ENCODE results near the gene N4BP2L2. TPM values are rescaled to one million over a fixed set of nuclear protein-coding genes. Genes with fewer than 3 reads are reported as not detected.

Gene N4BP2L2
- total and polyA plus RNA-seq, 2 of the 13 experiments (the other 11 are each of a cell fraction or from before 2014, with no cell fraction given) = 58.9 to 81.2 TPM

DNA sequence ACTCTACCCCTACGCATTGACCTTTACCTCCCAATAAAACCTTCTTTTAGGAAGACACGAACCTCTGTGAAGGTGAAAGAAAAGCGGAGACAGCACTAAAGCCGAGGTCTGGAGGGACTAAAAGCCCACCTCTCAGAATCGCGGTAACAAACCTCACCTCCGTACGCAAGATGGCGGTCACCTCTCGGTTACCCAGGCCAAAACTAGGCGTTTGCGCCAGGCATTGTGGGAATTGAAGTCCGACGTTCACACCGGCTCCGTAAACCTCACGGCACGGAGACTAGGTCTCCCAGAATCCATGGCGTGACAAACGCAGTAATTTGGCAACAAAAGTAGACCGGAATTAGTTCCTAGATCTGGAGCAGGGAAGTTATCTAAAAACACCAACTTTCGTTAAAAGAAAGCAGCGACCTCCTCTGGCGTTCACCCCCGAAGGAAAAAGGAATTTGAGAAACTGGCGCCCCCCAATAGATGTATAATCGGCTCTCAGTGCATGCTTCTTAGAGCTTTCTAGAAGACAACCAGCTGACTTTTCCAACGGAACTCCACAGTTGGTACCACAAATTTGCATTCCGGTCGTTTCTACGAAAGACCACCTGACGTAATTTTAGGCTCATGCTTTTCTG lies at the start of gene N4BP2L2 (continued):
- TF ChIP-seq, protein P1, sequence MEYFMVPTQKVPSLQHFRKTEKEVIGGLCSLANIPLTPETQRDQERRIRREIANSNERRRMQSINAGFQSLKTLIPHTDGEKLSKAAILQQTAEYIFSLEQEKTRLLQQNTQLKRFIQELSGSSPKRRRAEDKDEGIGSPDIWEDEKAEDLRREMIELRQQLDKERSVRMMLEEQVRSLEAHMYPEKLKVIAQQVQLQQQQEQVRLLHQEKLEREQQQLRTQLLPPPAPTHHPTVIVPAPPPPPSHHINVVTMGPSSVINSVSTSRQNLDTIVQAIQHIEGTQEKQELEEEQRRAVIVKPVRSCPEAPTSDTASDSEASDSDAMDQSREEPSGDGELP (IDR thresholded peaks at IDR 0.05; ENCODE audit: borderline replicate concordance, low read depth) = peak; percentile 55
- TF ChIP-seq ZFP62 (CRISPR knock-in tag; IDR thresholded peaks at IDR 0.05) (0 out of 2 replicates have a peak, but pooled peaks have one; percentile 43), ARNT (IDR thresholded peaks at IDR 0.05) (no peak), HDAC2 (CRISPR knock-in tag; IDR thresholded peaks at IDR 0.05) (no peak; the same call in 1 of the 2 replicates), PTBP1 (IDR thresholded peaks at IDR 0.05; ENCODE audit: low read depth, low read length, poor library complexity, severe bottlenecking) (no peak), CAMTA2 (CRISPR knock-in tag; IDR thresholded peaks at IDR 0.05; ENCODE audit: borderline replicate concordance) (no peak), NR2F2 (IDR thresholded peaks at IDR 0.05; ENCODE audit: borderline replicate concordance, low read depth) (no peak), ZNF737 (CRISPR knock-in tag; IDR thresholded peaks at IDR 0.05; ENCODE audit: borderline replicate concordance) (no peak), ZBTB3 (CRISPR knock-in tag; IDR thresholded peaks at IDR 0.05; ENCODE audit: borderline replicate concordance, low read depth) (no peak)
- TF ChIP-seq, protein P2, sequence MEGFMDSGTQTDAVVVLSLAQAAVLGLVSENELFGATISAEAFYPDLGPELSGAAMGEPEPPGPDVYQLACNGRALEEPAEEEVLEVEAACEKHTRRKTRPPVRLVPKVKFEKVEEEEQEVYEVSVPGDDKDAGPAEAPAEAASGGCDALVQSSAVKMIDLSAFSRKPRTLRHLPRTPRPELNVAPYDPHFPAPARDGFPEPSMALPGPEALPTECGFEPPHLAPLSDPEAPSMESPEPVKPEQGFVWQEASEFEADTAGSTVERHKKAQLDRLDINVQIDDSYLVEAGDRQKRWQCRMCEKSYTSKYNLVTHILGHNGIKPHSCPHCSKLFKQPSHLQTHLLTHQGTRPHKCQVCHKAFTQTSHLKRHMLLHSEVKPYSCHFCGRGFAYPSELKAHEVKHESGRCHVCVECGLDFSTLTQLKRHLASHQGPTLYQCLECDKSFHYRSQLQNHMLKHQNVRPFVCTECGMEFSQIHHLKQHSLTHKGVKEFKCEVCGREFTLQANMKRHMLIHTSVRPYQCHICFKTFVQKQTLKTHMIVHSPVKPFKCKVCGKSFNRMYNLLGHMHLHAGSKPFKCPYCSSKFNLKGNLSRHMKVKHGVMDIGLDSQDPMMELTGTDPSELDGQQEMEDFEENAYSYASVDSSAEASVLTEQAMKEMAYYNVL (CRISPR knock-in tag; IDR thresholded peaks at IDR 0.05; ENCODE audit: borderline replicate concordance) = 0 out of 2 replicates have a peak, but pooled peaks have one; percentile 27
- TF ChIP-seq, protein P3, sequence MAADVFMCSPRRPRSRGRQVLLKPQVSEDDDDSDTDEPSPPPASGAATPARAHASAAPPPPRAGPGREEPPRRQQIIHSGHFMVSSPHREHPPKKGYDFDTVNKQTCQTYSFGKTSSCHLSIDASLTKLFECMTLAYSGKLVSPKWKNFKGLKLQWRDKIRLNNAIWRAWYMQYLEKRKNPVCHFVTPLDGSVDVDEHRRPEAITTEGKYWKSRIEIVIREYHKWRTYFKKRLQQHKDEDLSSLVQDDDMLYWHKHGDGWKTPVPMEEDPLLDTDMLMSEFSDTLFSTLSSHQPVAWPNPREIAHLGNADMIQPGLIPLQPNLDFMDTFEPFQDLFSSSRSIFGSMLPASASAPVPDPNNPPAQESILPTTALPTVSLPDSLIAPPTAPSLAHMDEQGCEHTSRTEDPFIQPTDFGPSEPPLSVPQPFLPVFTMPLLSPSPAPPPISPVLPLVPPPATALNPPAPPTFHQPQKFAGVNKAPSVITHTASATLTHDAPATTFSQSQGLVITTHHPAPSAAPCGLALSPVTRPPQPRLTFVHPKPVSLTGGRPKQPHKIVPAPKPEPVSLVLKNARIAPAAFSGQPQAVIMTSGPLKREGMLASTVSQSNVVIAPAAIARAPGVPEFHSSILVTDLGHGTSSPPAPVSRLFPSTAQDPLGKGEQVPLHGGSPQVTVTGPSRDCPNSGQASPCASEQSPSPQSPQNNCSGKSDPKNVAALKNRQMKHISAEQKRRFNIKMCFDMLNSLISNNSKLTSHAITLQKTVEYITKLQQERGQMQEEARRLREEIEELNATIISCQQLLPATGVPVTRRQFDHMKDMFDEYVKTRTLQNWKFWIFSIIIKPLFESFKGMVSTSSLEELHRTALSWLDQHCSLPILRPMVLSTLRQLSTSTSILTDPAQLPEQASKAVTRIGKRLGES (CRISPR knock-in tag; IDR thresholded peaks at IDR 0.05; ENCODE audit: borderline replicate concordance) = no peak
- TF ChIP-seq, protein P4, sequence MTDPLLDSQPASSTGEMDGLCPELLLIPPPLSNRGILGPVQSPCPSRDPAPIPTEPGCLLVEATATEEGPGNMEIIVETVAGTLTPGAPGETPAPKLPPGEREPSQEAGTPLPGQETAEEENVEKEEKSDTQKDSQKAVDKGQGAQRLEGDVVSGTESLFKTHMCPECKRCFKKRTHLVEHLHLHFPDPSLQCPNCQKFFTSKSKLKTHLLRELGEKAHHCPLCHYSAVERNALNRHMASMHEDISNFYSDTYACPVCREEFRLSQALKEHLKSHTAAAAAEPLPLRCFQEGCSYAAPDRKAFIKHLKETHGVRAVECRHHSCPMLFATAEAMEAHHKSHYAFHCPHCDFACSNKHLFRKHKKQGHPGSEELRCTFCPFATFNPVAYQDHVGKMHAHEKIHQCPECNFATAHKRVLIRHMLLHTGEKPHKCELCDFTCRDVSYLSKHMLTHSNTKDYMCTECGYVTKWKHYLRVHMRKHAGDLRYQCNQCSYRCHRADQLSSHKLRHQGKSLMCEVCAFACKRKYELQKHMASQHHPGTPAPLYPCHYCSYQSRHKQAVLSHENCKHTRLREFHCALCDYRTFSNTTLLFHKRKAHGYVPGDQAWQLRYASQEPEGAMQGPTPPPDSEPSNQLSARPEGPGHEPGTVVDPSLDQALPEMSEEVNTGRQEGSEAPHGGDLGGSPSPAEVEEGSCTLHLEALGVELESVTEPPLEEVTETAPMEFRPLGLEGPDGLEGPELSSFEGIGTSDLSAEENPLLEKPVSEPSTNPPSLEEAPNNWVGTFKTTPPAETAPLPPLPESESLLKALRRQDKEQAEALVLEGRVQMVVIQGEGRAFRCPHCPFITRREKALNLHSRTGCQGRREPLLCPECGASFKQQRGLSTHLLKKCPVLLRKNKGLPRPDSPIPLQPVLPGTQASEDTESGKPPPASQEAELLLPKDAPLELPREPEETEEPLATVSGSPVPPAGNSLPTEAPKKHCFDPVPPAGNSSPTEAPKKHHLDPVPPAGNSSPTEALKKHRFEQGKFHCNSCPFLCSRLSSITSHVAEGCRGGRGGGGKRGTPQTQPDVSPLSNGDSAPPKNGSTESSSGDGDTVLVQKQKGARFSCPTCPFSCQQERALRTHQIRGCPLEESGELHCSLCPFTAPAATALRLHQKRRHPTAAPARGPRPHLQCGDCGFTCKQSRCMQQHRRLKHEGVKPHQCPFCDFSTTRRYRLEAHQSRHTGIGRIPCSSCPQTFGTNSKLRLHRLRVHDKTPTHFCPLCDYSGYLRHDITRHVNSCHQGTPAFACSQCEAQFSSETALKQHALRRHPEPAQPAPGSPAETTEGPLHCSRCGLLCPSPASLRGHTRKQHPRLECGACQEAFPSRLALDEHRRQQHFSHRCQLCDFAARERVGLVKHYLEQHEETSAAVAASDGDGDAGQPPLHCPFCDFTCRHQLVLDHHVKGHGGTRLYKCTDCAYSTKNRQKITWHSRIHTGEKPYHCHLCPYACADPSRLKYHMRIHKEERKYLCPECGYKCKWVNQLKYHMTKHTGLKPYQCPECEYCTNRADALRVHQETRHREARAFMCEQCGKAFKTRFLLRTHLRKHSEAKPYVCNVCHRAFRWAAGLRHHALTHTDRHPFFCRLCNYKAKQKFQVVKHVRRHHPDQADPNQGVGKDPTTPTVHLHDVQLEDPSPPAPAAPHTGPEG (CRISPR knock-in tag; IDR thresholded peaks at IDR 0.05) = no peak
- TF ChIP-seq, protein P5, sequence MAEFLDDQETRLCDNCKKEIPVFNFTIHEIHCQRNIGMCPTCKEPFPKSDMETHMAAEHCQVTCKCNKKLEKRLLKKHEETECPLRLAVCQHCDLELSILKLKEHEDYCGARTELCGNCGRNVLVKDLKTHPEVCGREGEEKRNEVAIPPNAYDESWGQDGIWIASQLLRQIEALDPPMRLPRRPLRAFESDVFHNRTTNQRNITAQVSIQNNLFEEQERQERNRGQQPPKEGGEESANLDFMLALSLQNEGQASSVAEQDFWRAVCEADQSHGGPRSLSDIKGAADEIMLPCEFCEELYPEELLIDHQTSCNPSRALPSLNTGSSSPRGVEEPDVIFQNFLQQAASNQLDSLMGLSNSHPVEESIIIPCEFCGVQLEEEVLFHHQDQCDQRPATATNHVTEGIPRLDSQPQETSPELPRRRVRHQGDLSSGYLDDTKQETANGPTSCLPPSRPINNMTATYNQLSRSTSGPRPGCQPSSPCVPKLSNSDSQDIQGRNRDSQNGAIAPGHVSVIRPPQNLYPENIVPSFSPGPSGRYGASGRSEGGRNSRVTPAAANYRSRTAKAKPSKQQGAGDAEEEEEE (CRISPR knock-in tag; IDR thresholded peaks at IDR 0.05; ENCODE audit: borderline replicate concordance) = no peak
